HCT116 (cell line): ENCODE data around the gene ACOT12. TPM values are rescaled to one million over a fixed set of nuclear protein-coding genes. Genes with fewer than 3 reads are reported as not detected.

ENCODE experiments used
- ATAC-seq: fragments of 200-7000 bp; cut with Tn5 transposase; 2 replicates; pipeline ENCODE4 v1.9.1; 2020; ENCODE audit warnings: mild to moderate bottlenecking, moderate library complexity
- BruUV-seq: library from RNA; stranded (reverse); fragments of 400-500 nt; replicated peaks from 2 replicates; lab custom pipeline; 2021; lab: Mats Ljungman, UMichigan
- CTCF ChIA-PET: fragments of 300-600 bp; sonication (Branson Sonifier 250); formaldehyde crosslinking; loops from one replicate; lab custom pipeline; 2021; ENCODE audit warnings: antibody characterized with exemption; lab: Charles Lee
- POLR2A ChIA-PET: fragments of 300-600, 350-600 bp; sonication (Branson Sonifier 250); formaldehyde crosslinking; loops from one replicate; lab custom pipeline; 2021; ENCODE audit warnings: antibody characterized with exemption; lab: Charles Lee
- RAD21 ChIA-PET, 2 experiments: fragments of 300-600 bp; sonication (Branson Sonifier 250); formaldehyde crosslinking; loops; one replicate each; lab custom pipeline; 2023; ENCODE audit warnings: low total read pairs in 2 of 2; ENCODE audit not compliant: uncharacterized antibody in 2 of 2, unreplicated experiment in 2 of 2, low non-redundant PET in 1 of 2; lab: Charles Lee
- DNase-seq: peaks from one replicate; pipeline ENCODE4 v3.0.0-alpha.2; 2010; ENCODE audit warnings: low read depth, low spot score
- H2AFZ ChIP-seq: fragments of 200-600 bp; shearing (Covaris generic), sonication (generic); 2 replicates; pipeline ENCODE4 v1.6.1; 2017; ENCODE audit warnings: low read depth, mixed run types, mixed read lengths, antibody characterized with exemption, low read length; ENCODE audit not compliant: poor library complexity, severe bottlenecking
- H3K27ac ChIP-seq: 2 replicates; pipeline ENCODE4 v1.5.1; 2012; ENCODE audit warnings: low read depth, low read length
- H3K27me3 ChIP-seq: fragments of 200-600 bp; sonication (generic); 2 replicates; pipeline ENCODE4 v1.6.1; 2016; ENCODE audit warnings: mixed run types, low read length, mixed read lengths; ENCODE audit not compliant: insufficient read depth
- H3K36me3 ChIP-seq, 2 experiments: fragments of 200-500 bp in 1 of 2; fragments of 200-600 bp in 1 of 2; sonication (Bioruptor generic) in 1 of 2; sonication (generic) in 1 of 2; 2 replicates each; pipeline versions ENCODE4 v1.5.1 to v1.6.1; 2014 to 2016; ENCODE audit warnings: low read length in 2 of 2, inconsistent platforms in 1 of 2, mixed read lengths in 1 of 2, mixed run types in 1 of 2; ENCODE audit not compliant: insufficient read depth in 2 of 2, control insufficient read depth in 1 of 2
- H3K4me1 ChIP-seq, 2 experiments: fragments of 200-600 bp in 1 of 2; sonication (generic) in 1 of 2; 2 replicates each; pipeline versions ENCODE4 v1.5.1 to v1.6.1; 2012 to 2017; ENCODE audit warnings: low read length in 2 of 2, inconsistent platforms in 1 of 2, mild to moderate bottlenecking in 1 of 2, mixed read lengths in 1 of 2, mixed run types in 1 of 2, moderate library complexity in 1 of 2; ENCODE audit not compliant: insufficient read depth in 2 of 2, control insufficient read depth in 1 of 2
- H3K4me2 ChIP-seq: fragments of 200-600 bp; sonication (generic); 2 replicates; pipeline ENCODE4 v1.6.1; 2017; ENCODE audit warnings: mixed run types, low read length, mixed read lengths
- H3K4me3 ChIP-seq, 2 experiments: fragments of 200-600 bp in 1 of 2; sonication (generic) in 1 of 2; replicated peaks in 1 of 2; 2 replicates each; pipeline ENCODE4 v1.5.1; 2011 to 2016; ENCODE audit warnings: low read length in 2 of 2, control low read depth in 1 of 2, low read depth in 1 of 2, mild to moderate bottlenecking in 1 of 2, mixed read lengths in 1 of 2, mixed run types in 1 of 2
- H3K79me2 ChIP-seq: fragments of 200-600 bp; sonication (generic); 2 replicates; pipeline ENCODE4 v1.6.1; 2017; ENCODE audit warnings: mild to moderate bottlenecking, mixed run types, low read length, moderate library complexity, mixed read lengths; ENCODE audit not compliant: insufficient read depth
- H3K9ac ChIP-seq: fragments of 200-600 bp; sonication (generic); 2 replicates; pipeline ENCODE4 v1.6.1; 2016; ENCODE audit warnings: low read length, mixed read lengths
- H3K9me2 ChIP-seq: fragments of 200-600 bp; sonication (generic), shearing (Covaris generic); 2 replicates; pipeline ENCODE4 v1.6.1; 2017; ENCODE audit warnings: mixed run types, mild to moderate bottlenecking, moderate library complexity; ENCODE audit not compliant: insufficient read depth
- H3K9me3 ChIP-seq, 2 experiments: fragments of 200-500 bp in 1 of 2; fragments of 200-600 bp in 1 of 2; sonication (Bioruptor generic) in 1 of 2; sonication (generic) in 1 of 2; 2 replicates each; pipeline ENCODE4 v1.6.1; 2014 to 2017; ENCODE audit warnings: low read length in 2 of 2, mixed read lengths in 2 of 2, inconsistent platforms in 1 of 2, low read depth in 1 of 2, mild to moderate bottlenecking in 1 of 2, mixed run types in 1 of 2, moderate library complexity in 1 of 2; ENCODE audit not compliant: control insufficient read depth in 1 of 2, insufficient read depth in 1 of 2
- H4K20me1 ChIP-seq: fragments of 200-600 bp; sonication (generic), shearing (Covaris generic); 2 replicates; pipeline ENCODE4 v1.6.1; 2017; ENCODE audit warnings: mixed run types, mild to moderate bottlenecking, moderate library complexity; ENCODE audit not compliant: insufficient read depth
- CBX3 ChIP-seq: IDR thresholded peaks from 2 replicates; pipeline ENCODE4 v1.6.1; 2012; ENCODE audit warnings: low read depth
- CEBPB ChIP-seq: IDR thresholded peaks from 2 replicates; pipeline ENCODE4 v1.6.1; 2012; ENCODE audit warnings: low read depth
- FOSL1 ChIP-seq: IDR thresholded peaks from 2 replicates; pipeline ENCODE4 v1.6.1; 2012; ENCODE audit warnings: low read depth
- JUND ChIP-seq: IDR thresholded peaks from 2 replicates; pipeline ENCODE4 v1.6.1; 2012
- RAD21 ChIP-seq: IDR thresholded peaks from 2 replicates; pipeline ENCODE4 v1.6.1; 2012; ENCODE audit warnings: low read depth, mild to moderate bottlenecking
- REST ChIP-seq: IDR thresholded peaks from 2 replicates; pipeline ENCODE4 v1.6.1; 2012; ENCODE audit warnings: low read depth
- SP1 ChIP-seq: IDR thresholded peaks from 2 replicates; pipeline ENCODE4 v1.6.1; 2012; ENCODE audit warnings: low read depth
- TCF7L2 ChIP-seq: IDR thresholded peaks from 2 replicates; pipeline ENCODE4 v1.7.0; 2011; ENCODE audit warnings: borderline replicate concordance, inconsistent platforms; ENCODE audit not compliant: insufficient read depth, insufficient read length; ENCODE audit errors: extremely low read depth
- intact Hi-C: fragments of 100-400 bp; cut with micrococcal nuclease; formaldehyde crosslinking; loops from 2 replicates; pipeline ENCODE4 v1.10.0; 2022
- total RNA-seq: library from RNA; stranded (reverse); gene quantifications from one replicate; pipeline ENCODE4 v1.2.1, GENCODE V29; 2021; ENCODE audit not compliant: unreplicated experiment
- TF ChIP-seq, protein P1 (sequence below): IDR thresholded peaks from 2 replicates; pipeline ENCODE4 v1.6.1; 2012
- TF ChIP-seq, protein P2 (sequence below): IDR thresholded peaks from 2 replicates; pipeline ENCODE4 v1.6.1; 2012

ACOT12 gene
- total RNA-seq, 1 experiment from 2014 or later: not detected

DNA sequence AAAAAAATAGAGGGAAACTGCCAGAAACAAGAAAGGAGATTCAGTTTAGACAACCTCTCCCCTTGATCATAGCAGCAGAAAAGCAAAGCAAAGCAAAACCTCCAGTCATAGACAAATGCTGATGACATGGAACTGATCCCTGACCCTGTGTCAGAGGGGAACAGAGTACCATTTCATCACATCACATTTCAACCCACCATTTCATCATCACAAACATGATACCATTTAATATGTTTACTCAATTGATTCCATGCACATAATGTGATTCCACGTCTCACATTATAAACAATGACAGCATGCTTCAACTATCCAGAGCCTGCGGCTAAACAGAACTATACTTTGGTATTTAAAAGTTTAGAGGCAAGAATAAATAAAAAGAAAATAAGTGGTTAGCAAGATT is 28.7 kb upstream of the ACOT12 start:
- CTCF ChIA-PET: no interaction called here
- Histone ChIP-seq H3K4me2 (no peak overlapping the region), H4K20me1 (no peaks in the 10 kb centered on the region), H3K9me3 (no peaks in the 10 kb centered on the region), H3K4me1 (peaks cover 0 to 19% of the 10 kb centered on the region in 2 experiments; a peak in 2 of 4 replicates), H3K9ac (no peak overlapping the region), H3K9me2 (no peaks in the 10 kb centered on the region), H2AFZ (no peak overlapping the region), H3K36me3 (no peaks in the 10 kb centered on the region), H3K4me3 (no peak overlapping the region), H3K27ac (no peak overlapping the region), H3K79me2 (no peaks in the 10 kb centered on the region), H3K27me3 (no peaks in the 10 kb centered on the region)
- RAD21 ChIA-PET: no interaction called here
- DNase-seq (no peak), ATAC-seq (no peak)
- POLR2A ChIA-PET: no interaction called here
- 0 out of 2 replicates have a peak, but pooled peaks have one; percentile 31 for TF ChIP-seq CEBPB
- TF ChIP-seq, protein P1, sequence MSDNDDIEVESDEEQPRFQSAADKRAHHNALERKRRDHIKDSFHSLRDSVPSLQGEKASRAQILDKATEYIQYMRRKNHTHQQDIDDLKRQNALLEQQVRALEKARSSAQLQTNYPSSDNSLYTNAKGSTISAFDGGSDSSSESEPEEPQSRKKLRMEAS: no peak
- no TSS peak for BruUV-seq
- intact Hi-C loops: no loop called here

- Histone ChIP-seq H3K36me3 (no peaks in the 10 kb centered on the region), H3K9me3 (no peaks in the 10 kb centered on the region), H3K4me3 (peak overlapping the region in 1 of 2 experiments; percentile 1; a peak in 1 of 4 replicates), H3K27ac (no peak overlapping the region), H3K9me2 (no peaks in the 10 kb centered on the region), H3K4me1 (peaks cover 0 to 34% of the 10 kb centered on the region in 2 experiments; a peak in 2 of 4 replicates), H2AFZ (peak overlapping the region; percentile 53), H3K9ac (no peak overlapping the region), H3K79me2 (no peaks in the 10 kb centered on the region), H4K20me1 (no peaks in the 10 kb centered on the region), H3K4me2 (peak overlapping the region; percentile 45), H3K27me3 (no peaks in the 10 kb centered on the region)
- no TSS peak for BruUV-seq
- intact Hi-C loops: no loop called here
- peak; percentile 92 for ATAC-seq
- TF ChIP-seq REST (no peak), SP1 (peak; percentile 65), CBX3 (peak; percentile 74), JUND (peak; percentile 77), FOSL1 (peak; percentile 69; the same call in 1 of the 2 replicates), RAD21 (0 out of 2 replicates have a peak, but pooled peaks have one; percentile 5), TCF7L2 (no peak)
- TF ChIP-seq, protein P2, sequence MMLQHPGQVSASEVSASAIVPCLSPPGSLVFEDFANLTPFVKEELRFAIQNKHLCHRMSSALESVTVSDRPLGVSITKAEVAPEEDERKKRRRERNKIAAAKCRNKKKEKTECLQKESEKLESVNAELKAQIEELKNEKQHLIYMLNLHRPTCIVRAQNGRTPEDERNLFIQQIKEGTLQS: no peak
- TF ChIP-seq, protein P1: no peak
- ChIA-PET RAD21 (no interaction called here), CTCF (no interaction called here), POLR2A (no interaction called here)
- peak; percentile 74 for DNase-seq
Measured at GRCh38 chr5:81420039-81420667, 26.2 kb upstream of the ACOT12 start.
